OCI-M2 (cell line): ENCODE measurements around the gene BPIFB2.

Experiments
- DNase-seq: peaks from one replicate; lab custom pipeline; 2025; ENCODE audit not compliant: unreplicated experiment; lab: John Stamatoyannopoulos, UW

Gene BPIFB2

DNA sequence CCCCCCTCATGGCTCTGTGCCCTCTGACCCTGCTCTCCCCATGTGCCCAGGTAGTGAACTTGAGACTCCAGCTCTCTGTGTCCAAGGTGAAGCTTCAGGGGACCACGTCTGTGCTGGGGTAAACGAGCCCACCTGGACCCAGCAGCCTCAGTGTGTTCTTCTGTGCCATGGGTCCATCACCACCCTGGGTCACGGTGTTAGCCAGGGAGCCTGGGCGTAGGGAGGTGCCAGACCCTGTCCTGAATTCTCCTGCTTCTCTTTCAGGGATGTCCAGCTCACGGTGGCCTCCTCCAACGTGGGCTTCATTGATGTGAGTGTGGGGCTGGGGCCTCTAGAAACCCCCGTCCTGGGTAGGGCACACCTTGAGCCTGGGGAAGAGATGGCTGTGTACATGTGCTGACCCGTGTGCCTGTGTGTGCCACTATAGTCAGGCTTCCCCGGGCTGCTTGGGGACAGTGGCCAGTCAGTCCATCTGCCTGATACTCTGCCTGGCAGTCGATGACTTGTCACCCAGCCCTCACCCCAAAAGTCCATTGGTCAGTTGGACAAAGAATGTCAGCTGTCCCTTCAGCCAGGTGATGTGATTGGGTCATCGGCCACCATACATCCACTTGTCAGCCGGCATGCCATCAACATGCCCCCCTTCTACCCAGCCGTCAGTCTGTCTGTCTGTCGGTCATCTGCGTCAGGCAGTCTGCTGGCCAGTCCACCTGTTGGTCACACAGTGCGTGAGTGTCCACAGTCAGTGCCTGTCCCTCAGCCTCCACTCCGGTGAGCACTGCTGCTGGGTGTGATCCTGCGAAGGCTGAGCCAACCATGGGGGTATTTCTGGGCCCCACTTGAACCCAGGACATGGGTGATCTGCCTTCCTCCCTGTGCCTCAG is 13.0 kb downstream of the BPIFB2 start:
- no peak for DNase-seq

DNA sequence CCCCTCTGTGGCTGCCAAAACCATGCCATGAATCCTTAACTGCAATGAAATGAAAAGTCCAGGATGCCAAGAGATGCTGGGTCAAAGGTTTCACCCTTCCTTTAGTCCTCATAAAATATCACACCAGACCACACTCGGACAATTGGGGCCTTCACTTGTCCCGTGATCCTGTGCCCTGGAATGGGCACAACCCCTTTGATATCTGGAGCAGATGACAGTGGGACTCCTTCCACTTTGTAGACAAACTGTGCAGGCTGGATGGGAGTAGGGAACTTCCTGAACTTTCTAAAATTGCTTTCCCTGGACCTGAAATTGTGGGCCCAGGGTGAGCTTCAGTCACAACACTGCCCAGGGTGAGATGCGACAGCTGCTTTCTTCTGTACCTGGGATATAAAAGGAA is 14.4 kb downstream of the BPIFB2 start:
- no peak for DNase-seq

DNA sequence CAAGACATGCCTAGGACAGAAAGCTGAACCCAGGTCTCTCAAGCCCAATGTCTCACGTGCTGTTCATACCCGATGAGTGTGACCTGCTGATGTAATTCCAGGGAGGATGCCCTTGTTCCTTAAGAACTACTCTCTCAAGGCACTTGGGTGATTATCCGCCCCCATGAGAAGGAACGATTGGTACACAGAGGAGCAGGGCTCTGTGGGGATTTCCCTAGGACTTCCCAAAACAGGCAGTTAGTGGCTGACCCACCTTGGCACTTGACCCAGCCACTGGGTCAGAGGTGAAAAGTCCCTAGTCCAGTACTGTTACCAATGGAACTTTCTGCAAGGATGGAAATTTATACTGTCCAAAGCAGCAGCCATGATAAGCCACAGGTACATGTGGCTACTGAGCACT is 14.8 kb downstream of the BPIFB2 start:
- no peak for DNase-seq

DNA sequence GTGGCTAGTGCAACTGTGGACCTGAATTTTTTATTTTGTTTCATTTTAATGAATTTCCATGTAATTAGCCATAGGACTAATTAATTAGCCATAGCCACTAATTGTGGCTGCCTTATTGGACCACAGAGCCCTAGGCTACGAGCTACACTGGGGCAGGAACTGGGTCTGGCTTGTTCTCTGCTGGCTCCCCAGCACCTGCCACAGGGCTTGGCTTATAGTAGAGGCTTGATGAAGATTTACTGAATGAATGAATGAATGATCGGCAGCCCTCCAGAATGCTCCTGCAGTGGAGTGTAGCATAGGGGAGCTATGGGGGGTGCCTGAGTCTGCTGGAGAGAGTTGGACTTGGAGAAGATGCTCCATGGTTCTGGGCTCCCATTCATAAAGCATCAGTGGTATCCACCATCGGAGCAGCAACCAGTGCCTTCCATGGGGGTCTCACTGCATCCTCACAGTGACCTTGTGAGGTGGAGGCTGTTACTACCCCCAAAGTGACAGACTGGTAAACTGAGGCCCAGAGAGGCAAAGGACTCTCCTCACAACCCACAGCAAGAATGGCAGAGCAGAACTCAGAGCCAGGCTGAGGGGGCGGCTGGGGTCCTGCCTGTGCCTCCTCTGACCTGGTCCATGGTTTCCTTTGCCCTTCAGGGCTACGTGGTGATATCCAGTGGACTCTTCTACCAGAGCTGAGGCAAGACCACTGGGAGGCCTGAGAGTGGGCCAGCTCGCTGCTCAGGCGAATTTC is 15.4 kb downstream of the BPIFB2 start:
- DNase-seq, result no peak

DNA sequence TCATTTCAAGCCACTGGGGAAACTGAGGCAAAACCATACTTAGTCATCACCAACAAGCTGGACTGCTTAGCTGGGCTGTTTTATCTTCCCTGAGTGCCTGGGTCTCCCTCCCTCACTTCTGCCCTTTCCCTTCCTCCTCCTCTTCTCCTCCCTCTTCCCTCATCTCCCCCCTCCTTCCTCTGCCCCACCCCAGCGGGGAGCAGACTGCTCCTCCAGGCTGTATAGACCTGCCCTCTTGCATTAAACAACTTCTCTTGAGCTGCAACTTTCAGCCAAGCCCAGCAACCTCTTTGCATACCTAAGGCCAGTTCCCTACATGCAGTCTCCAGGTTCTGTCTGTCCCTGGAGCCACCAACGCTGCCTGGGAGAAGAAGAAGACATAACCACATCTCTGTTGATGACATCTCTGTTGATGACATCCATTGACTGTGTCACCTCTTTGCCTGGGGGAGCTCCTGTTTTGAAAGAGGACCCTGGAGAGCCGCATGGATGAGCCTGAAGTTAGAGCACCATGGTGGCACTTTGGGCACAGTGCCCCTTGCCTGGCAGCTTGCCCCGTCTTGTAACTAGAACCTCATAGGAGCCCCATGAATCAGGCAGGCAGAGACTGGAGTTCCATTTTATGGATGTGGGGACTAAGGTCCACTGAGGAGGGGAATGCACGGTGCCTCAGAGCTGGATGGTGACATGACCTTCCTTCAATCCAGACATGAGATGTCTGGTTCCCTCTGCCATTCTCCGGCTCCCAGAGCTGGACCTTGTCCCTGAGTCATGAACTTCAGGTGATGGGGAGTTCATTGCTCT is 16.1 kb downstream of the BPIFB2 start:
- no peak for DNase-seq

DNA sequence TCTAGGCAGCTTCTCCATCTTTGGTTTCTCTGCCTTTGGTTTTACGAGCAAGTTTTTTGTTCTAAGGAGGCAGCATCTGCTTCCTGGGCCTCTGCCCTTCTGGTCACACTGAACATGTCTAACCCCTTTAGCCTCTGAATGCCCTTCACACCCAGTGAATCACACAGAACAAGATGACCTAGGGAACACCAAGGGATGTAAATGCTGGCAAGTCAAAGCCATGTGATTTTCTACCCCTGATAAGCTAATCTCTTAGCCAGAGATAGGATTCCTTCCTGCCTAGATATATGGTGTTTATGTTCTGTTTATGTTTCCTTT is 16.7 kb downstream of the BPIFB2 start:
- DNase-seq, result no peak

DNA sequence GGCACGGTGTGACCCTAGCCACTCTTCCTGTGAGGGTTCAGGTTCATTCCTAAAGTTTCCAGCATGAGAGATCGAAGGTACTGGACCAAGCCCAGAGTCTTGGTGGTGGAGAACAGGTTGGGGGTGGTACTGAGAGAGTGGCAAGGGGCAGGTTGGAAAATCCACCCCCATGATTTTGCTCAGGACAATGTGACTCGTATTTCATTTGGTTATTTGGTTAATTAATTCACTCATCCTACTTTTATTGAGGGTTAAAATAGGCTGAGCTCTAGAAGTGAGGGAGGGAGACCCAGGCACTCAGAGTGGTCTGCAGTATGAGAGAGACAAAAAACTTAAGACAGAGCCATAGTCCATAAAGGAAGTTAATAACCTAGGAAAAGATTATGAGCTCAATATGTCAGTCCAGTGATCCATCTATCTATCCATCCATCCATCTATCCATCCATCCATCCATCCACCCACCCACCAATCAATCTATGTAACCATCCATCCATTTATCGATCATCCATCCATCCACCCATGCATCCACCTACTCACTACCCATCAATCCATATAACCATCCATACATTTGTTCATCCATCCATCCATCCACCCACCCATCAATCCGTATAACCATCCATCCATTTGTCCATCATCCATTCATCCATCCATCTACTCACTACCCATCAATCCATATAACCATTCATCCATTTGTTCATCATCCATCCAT is 17.3 kb downstream of the BPIFB2 start:
- DNase-seq, result no peak

DNA sequence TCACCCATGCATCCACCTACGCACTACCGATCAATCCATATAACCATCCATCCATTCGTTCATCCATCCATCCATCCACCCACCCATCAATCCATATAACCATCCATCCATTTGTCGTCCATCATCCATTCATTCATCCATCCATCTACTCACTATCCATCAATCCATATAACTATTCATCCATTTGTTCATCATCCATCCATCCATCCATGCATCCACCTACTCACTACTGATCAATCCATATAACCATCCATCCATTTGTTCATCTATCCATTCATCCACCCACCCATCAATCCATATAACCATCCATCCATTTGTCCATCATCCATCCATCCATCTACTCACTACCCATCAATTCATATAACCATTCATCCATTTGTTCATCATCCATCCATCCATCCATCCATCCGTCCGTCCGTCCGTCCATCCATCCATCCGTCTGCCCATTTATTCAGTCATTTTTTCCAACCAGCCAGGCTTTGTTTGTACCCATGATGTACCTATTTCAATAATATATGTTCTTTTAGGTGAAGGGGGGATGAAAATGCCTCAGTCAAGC is 17.9 kb downstream of the BPIFB2 start:
- no peak for DNase-seq

DNA sequence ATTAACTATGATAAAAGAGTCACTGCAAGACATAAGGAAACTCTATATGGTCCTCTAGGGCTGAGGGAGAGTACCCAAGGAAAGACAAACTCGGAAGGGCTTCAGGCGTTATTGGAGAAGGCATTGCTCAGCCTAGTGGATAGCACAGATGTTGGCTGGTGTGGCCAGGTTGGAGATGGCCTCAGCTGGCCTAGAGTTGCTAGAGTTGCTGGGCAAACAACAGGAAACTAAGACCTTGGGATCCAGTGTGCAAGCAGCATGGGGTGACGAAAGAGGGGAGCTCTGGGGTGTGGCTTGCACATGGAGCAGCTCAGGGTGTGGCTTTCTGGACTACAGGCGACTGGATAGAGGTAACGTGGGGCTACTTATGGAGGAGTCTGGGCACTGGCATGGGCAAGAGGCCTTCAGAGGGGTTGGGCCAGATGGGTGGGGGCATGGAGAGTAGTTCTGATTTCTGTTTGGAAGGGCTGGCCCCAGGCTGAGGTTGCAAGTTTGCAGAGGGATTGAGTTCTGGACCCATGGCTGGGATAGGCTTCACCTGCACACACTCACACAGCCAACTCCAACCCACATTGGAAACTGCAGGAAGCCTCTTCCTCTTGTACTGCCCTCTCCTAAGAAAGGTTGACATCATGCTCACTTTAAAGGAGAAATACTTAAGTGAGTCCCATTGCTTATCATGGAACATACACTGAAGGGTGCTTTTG is 18.7 kb downstream of the BPIFB2 start:
- DNase-seq, result no peak

DNA sequence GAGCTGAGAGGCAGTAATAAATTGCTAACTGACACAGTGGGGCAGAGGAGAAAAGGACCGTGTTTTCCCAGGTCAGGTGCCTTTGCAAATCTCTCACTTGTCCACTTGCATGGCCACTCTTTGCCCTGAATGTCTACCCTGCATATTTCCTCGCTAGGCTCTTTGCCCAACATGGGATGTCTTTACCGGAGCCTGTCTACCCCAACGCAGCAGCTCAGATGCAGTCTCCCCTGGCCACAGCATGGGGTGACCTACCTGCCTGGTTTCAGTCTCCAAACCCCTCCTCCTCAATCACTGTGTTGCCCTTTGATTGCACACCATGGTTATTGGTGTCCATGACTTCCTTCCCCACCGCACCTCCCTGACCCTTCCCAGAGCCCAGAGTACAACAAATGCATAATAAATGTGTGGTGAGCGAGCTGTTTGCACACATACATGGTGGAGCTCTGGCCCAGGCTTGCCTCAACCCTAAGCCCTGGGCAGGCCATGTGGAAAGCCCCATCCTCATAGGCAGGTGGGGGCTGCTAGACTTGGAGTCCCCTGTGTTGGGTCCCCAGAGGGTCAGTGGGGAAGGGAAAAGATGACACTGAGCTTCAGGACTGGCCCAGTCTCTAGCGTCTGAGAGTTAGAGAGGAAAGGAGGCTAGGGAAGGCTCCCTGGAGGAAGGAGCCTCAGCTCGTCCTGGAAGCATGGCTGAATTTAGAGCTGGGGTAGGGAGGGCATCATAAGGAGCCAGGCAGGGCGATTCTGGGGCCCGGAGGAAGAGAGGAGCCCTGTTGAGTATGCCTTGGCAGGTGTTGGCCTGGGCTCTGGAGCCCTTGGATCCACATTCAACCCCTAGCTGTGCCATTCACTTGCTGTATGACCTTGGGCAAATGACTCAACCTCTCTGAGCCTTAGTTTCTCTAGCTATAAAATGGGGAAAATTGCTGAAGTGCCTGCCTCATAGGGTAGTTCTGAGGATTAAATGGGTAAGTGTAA is 19.6 kb downstream of the BPIFB2 start:
- no peak for DNase-seq

DNA sequence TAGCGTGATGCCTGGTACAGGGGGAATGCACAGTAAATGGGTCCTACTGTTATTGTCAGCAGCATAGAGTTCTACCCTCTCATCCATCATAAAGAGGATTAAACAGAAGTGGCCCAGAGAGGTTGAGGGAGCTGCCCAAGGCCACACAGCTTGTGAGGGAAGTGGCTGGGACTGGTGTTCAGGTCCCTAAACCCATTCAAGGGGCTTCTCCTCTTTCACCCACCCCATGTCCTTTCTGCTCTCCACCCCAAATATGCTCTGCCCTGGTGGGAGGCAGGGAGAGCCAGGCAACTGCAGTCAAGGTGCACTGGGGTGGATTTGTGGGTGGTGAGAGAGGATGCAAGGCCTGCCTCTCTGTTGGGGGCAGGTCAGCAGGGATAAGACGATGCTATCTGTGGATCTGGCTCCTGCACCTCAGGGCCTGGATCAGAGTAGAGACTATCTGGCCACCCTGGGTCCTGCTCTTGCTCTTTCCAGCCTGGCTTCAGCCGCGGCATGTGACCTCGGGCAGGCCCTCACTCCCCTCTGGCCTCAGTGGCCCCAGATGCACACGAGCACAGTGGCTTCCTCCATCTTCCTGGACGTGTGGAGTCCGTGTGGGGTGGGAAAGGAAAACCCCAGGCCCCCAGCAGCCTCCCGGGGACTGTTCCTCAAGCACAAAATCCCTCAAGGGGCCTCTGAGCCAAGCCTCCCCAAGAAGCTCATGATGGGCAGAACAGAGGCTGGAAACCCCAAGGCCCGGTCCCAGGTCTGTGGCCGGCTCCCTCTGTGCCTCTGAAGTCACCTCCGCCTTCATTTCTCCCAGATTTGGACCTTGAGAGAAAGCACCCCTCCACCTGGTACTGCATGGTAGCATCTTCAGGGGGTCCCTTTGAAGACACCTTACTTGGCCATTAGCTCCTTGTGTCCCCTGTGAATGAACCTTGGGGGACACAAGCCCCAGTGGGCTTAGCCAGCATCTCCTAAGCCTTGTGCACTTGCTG is 20.6 kb downstream of the BPIFB2 start:
- DNase-seq, result no peak

DNA sequence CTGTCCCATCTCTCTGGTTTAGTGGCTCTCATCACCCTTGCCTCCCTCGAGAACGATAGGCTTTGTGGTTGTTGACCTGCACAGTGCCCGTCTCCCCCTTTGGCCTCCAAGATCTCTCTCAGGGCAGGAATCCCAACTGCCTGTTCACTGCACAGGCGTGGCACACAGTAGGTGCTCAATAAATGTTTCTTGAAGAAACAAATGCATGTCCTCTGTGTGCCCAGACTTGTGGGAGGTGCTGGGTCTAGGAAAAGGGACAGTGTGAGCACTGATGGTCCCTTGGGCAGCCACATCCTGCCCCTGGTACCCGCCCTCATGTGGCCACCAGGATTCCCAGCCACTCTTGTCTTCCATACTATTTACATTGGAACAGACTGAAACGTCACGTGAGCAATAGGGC is 21.4 kb downstream of the BPIFB2 start:
- DNase-seq, result no peak

DNA sequence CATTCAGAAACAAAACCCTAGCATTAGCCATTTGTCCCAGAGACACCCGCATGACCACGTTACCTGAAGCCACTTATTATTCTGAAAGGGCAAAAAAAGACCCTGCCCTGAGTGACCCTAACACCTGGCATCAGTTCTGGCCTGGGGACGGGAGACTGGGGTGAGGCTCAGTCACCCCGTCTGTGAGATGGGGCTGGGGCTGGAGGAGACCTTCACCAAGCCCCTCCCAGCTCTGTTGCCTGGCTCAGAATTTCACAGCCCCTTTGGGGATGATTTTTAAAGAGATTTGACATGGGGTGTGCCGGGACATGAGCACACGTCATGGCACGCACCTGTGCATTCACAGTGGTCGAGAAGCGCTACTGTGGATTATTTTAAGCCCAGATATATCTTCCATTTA is 22.6 kb downstream of the BPIFB2 start:
- DNase-seq, result no peak

DNA sequence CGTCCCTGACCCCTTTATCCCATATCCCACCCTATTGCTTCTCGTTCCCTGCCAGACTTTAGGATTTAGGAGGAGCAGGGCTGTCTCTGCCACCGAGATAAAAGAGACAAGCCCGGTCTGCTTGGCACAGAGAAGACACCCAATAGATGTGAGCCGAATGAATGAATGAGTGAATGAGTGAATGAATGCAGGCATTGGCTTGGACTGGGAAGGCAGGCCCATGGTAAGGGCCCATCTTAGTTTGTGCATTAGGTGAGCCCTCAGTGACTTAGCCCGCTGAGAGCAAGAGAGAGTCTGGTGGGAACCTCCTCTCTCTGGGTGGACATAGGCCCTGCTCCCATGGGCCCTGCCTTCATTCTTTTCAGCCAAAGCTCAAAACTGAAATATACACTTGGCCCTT is 23.1 kb downstream of the BPIFB2 start:
- DNase-seq, result no peak

DNA sequence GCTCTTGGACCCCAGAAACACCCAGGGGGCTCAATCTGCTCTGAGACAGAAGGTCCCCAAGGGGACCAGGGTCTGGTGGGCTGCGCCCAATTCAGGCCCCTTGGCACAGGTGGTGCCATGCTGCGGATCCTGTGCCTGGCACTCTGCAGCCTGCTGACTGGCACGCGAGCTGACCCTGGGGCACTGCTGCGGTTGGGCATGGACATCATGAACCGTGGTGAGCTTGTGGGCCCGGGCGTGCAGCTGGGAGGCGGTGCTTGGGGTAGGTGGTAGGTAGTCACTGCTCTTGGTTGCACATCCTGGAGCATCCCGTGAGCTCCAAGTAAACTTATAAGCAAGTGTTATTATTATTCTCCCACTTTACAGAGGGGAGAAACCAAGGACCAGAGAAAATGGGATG is 24.0 kb downstream of the BPIFB2 start, which contains the start of gene BPIFB6:
TSS of gene BPIFB6 (plus strand) at position 118 of the 400 bp plus-strand sequence. CDS start at position 118, 0 bp downstream.
- DNase-seq, result no peak

DNA sequence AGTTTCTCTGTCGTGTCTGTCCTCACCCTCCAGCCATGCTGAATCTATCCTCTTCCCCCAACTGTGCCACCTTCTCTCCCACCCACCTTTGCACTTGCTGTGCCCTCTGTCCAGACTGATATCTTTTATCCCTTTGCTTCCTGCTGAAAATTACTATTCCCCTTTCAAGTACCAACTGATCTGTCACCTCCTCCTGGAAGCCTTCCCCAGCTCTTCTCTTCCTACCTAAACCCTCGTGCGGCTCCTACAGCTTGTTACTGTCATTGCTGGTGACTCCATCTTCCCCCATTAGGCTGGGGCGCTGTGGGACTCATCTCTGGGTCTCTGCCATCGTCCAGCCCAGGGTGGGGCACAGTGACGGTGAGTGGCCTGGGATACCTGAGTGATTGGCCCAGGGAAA is 25.1 kb downstream of the BPIFB2 start:
- DNase-seq, result no peak

DNA sequence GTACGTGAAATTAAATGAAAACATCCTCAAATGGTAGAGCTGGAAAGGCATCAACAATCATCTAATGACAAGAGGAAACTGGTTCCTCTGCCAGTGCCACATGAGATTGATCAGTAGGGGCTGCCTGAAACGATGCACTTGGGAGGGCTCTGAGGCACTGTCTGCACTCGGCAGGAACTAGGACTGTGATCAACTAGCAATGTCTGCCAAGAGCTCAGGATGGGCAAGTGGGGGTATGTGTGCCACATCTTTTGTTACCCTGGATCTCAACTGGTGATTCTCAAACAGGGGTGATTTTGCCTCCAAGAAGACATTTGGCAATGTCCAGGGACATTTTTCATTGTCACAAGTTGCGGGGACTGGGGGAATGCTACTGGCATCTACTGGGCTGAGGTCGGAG is 25.9 kb downstream of the BPIFB2 start:
- no peak for DNase-seq

DNA sequence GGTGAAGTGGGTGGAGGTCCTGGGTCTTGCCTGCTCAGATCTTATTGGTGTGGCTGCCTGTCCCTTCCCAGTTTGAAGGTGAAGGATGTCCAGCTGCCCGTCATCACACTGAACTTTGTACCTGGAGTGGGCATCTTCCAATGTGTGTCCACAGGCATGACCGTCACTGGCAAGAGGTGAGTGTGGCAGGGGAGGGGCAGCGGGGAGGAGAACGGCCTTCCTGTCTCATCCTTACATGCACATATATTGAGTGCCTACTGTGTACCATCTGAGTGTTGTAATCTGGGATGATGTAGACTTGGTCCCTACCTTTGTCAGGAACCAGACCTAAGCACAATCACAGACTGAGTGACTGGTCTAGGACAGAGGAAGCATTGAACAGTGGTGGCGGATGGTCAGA is 26.6 kb downstream of the BPIFB2 start:
- DNase-seq, result no peak
